Neural cell (in vitro differentiated cells): Measurements from ENCODE around the gene ZC3H4. TPM values are rescaled to one million over a fixed set of nuclear protein-coding genes. Genes with fewer than 3 reads are reported as not detected.

Source experiments
- H2AFZ ChIP-seq: fragments of 200-600, 300-800 bp; sonication (generic), shearing (Covaris generic); 2 replicates; pipeline ENCODE4 v1.6.0; 2014; ENCODE audit warnings: low read depth, mild to moderate bottlenecking, antibody characterized with exemption, low read length, moderate library complexity
- H3F3A ChIP-seq: fragments of 200-600 bp; shearing (Covaris generic); 2 replicates; pipeline ENCODE4 v1.6.1; 2016; ENCODE audit warnings: mild to moderate bottlenecking, moderate library complexity, mixed read lengths, antibody characterized with exemption, low read length; ENCODE audit not compliant: insufficient read depth, poor library complexity, severe bottlenecking
- H3K27ac ChIP-seq: fragments of 200-600, 300-800 bp; sonication (generic), shearing (Covaris generic); 2 replicates; pipeline ENCODE4 v1.5.1; 2014; ENCODE audit warnings: mild to moderate bottlenecking, low read length, moderate library complexity
- H3K27me3 ChIP-seq: fragments of 300-800, 200-600 bp; sonication (generic), shearing (Covaris generic); 2 replicates; pipeline ENCODE4 v1.6.0; 2014; ENCODE audit warnings: mild to moderate bottlenecking, low read depth, low read length, moderate library complexity; ENCODE audit not compliant: insufficient read depth
- H3K36me3 ChIP-seq: fragments of 300-800, 200-600 bp; sonication (generic), shearing (Covaris generic); 2 replicates; pipeline ENCODE4 v1.5.1; 2014; ENCODE audit warnings: mild to moderate bottlenecking, antibody characterized with exemption, low read length, moderate library complexity; ENCODE audit not compliant: insufficient read depth
- H3K4me2 ChIP-seq: fragments of 300-800, 200-600 bp; sonication (generic), shearing (Covaris generic); 2 replicates; pipeline ENCODE4 v1.6.0; 2014; ENCODE audit warnings: mild to moderate bottlenecking, low read length
- H3K4me3 ChIP-seq: fragments of 300-800, 200-600 bp; sonication (generic), shearing (Covaris generic); 2 replicates; pipeline ENCODE4 v1.5.1; 2014; ENCODE audit warnings: mild to moderate bottlenecking, low read length, moderate library complexity
- H3K79me2 ChIP-seq: fragments of 200-600 bp; shearing (Covaris generic); replicated peaks from 2 replicates; pipeline ENCODE4 v1.6.0; 2014; ENCODE audit warnings: mild to moderate bottlenecking, low read length, moderate library complexity; ENCODE audit not compliant: insufficient read depth
- H3K9ac ChIP-seq: fragments of 300-800, 200-600 bp; sonication (generic), shearing (Covaris generic); 2 replicates; pipeline ENCODE4 v1.6.1; 2016; ENCODE audit warnings: mild to moderate bottlenecking, low read length, mixed read lengths
- H3K9me2 ChIP-seq: fragments of 200-600 bp; shearing (Covaris generic); 2 replicates; pipeline ENCODE4 v1.6.1; 2016; ENCODE audit warnings: mild to moderate bottlenecking, low read length, mixed read lengths; ENCODE audit not compliant: insufficient read depth
- H3K9me3 ChIP-seq: fragments of 200-600, 300-800 bp; sonication (generic), shearing (Covaris generic); 2 replicates; pipeline ENCODE4 v1.6.1; 2016; ENCODE audit warnings: mild to moderate bottlenecking, mixed run types, low read length, moderate library complexity, mixed read lengths
- H4K20me1 ChIP-seq: fragments of 200-600 bp; shearing (Covaris generic); 2 replicates; pipeline ENCODE4 v1.6.1; 2016; ENCODE audit warnings: mild to moderate bottlenecking, mixed run types; ENCODE audit not compliant: insufficient read depth
- CTCF ChIP-seq: fragments of 450-650 bp; IDR thresholded peaks from 2 replicates; pipeline ENCODE4 v1.5.1; 2014; ENCODE audit warnings: antibody characterized with exemption, mild to moderate bottlenecking, moderate library complexity; ENCODE audit not compliant: poor library complexity, severe bottlenecking
- EP300 ChIP-seq: fragments of 450-650 bp; conservative IDR thresholded peaks from 2 replicates; pipeline ENCODE4 v1.6.1; 2014; ENCODE audit warnings: antibody characterized with exemption, mild to moderate bottlenecking, moderate library complexity; ENCODE audit not compliant: poor library complexity, severe bottlenecking
- EZH2 ChIP-seq: fragments of 200-600, 300-800 bp; shearing (Covaris generic), sonication (generic); IDR thresholded peaks from 2 replicates; pipeline ENCODE4 v1.6.1; 2014; ENCODE audit warnings: antibody characterized with exemption, low read length, borderline replicate concordance, mild to moderate bottlenecking; ENCODE audit not compliant: insufficient read depth, poor library complexity, severe bottlenecking
- MXI1 ChIP-seq: fragments of 450-650 bp; conservative IDR thresholded peaks from 2 replicates; pipeline ENCODE4 v1.6.1; 2014; ENCODE audit warnings: antibody characterized with exemption, mild to moderate bottlenecking; ENCODE audit not compliant: poor library complexity, severe bottlenecking
- RAD21 ChIP-seq: fragments of 450-650 bp; conservative IDR thresholded peaks from 2 replicates; pipeline ENCODE4 v1.6.1; 2014; ENCODE audit warnings: antibody characterized with exemption, mild to moderate bottlenecking, moderate library complexity
- REST ChIP-seq: IDR thresholded peaks from 2 replicates; pipeline ENCODE4 v1.6.1; 2012; ENCODE audit warnings: borderline replicate concordance
- SMC3 ChIP-seq: fragments of 450-650 bp; conservative IDR thresholded peaks from 2 replicates; pipeline ENCODE4 v1.6.1; 2014; ENCODE audit warnings: antibody characterized with exemption, mild to moderate bottlenecking, moderate library complexity; ENCODE audit not compliant: poor library complexity
- TAF1 ChIP-seq: IDR thresholded peaks from 2 replicates; pipeline ENCODE4 v1.6.1; 2012; ENCODE audit warnings: low read depth
- polyA plus RNA-seq: library from polyadenylated mRNA; depleted of rRNA; stranded (reverse); fragments of >200 nt; gene quantifications from 2 replicates; pipeline ENCODE4 v1.2.3, GENCODE V29; 2014

ZC3H4 gene
- polyA plus RNA-seq, 1 donor from 2014 or later, result 5.1 TPM

- no peak overlapping the region for H3K4me3 ChIP-seq
- TF ChIP-seq REST (no peak), EP300 (no peak), TAF1 (no peak), EZH2 (no peak), CTCF (no peak), SMC3 (no peak), RAD21 (no peak), MXI1 (no peak)
- H3K79me2 ChIP-seq, result no peaks in the 10 kb centered on the region
- H3K4me2 ChIP-seq, result no peak overlapping the region
- no peak overlapping the region for H3K9ac ChIP-seq
- no peaks in the 10 kb centered on the region for H3K9me3 ChIP-seq
- H2AFZ ChIP-seq, result no peak overlapping the region
- no peaks in the 10 kb centered on the region for H3K9me2 ChIP-seq
- H3K27me3 ChIP-seq, result no peaks in the 10 kb centered on the region
- no peaks in the 10 kb centered on the region for H3K36me3 ChIP-seq
- H4K20me1 ChIP-seq, result no peaks in the 10 kb centered on the region
- no peaks in the 10 kb centered on the region for H3F3A ChIP-seq
- H3K27ac ChIP-seq, result no peak overlapping the region
Measured at GRCh38 chr19:47068246-47068645, 45.3 kb downstream of the ZC3H4 start.

GRCh38 chr19:47067215-47067847 lies 46.2 kb downstream of the ZC3H4 start:
- no peaks in the 10 kb centered on the region for H3K79me2 ChIP-seq
- H3F3A ChIP-seq, result no peaks in the 10 kb centered on the region
- TF ChIP-seq CTCF, result no peak
- no peak overlapping the region for H3K4me2 ChIP-seq
- no peaks in the 10 kb centered on the region for H3K9me2 ChIP-seq
- H3K36me3 ChIP-seq, result no peaks in the 10 kb centered on the region
- H2AFZ ChIP-seq, result no peak overlapping the region
- H3K4me3 ChIP-seq, result no peak overlapping the region
- no peaks in the 10 kb centered on the region for H3K27me3 ChIP-seq
- no peaks in the 10 kb centered on the region for H4K20me1 ChIP-seq
- no peak overlapping the region for H3K27ac ChIP-seq
- H3K9ac ChIP-seq, result no peak overlapping the region
- no peaks in the 10 kb centered on the region for H3K9me3 ChIP-seq
